NCI-H345 treated with DMSO at 0.1 percent for 48 hours (cell line): ENCODE data around the gene GNG7.
A peak's percentile ranks its signal among the peaks of the same experiment; 100 is the strongest.
"Not testable (repeated sequence)": the region's sequence is repeated elsewhere in the genome, so short reads cannot be mapped to it uniquely, and the experiment has no call there.

ENCODE experiments used
- DNase-seq: peaks from one replicate; lab custom pipeline; 2025; ENCODE audit not compliant: unreplicated experiment; lab: John Stamatoyannopoulos, UW

Gene GNG7

GRCh38 chr19:2542341-2543069 is 160.0 kb downstream of the GNG7 start:
- no peak for DNase-seq

- DNase-seq = no peak
Observed at GRCh38 chr19:2540646-2541454, 161.6 kb downstream of the GNG7 start.

GRCh38 chr19:2540251-2540645 is 162.2 kb downstream of the GNG7 start:
- DNase-seq = no peak

- DNase-seq = no peak
Observed at GRCh38 chr19:2538096-2538757, 164.3 kb downstream of the GNG7 start.

GRCh38 chr19:2537584-2537983 is 164.9 kb downstream of the GNG7 start:
- DNase-seq = not testable (repeated sequence)

- DNase-seq = no peak
Observed at GRCh38 chr19:2536461-2536860, 166.0 kb downstream of the GNG7 start.

GRCh38 chr19:2534423-2535013 is 168.0 kb downstream of the GNG7 start:
- DNase-seq = no peak

- no peak for DNase-seq
Observed at GRCh38 chr19:2533686-2534422, 168.6 kb downstream of the GNG7 start.

GRCh38 chr19:2533072-2533425 is 169.4 kb downstream of the GNG7 start:
- no peak for DNase-seq

- no peak for DNase-seq
Observed at GRCh38 chr19:2532252-2533071, 170.0 kb downstream of the GNG7 start.

GRCh38 chr19:2529942-2530341 is 172.6 kb downstream of the GNG7 start:
- not testable (repeated sequence) for DNase-seq

GRCh38 chr19:2529473-2529918 is 173.0 kb downstream of the GNG7 start:
- DNase-seq = no peak

- DNase-seq = no peak
Observed at GRCh38 chr19:2528675-2529101, 173.8 kb downstream of the GNG7 start.

- no peak for DNase-seq
Observed at GRCh38 chr19:2527686-2528085, 174.8 kb downstream of the GNG7 start.

- no peak for DNase-seq
Observed at GRCh38 chr19:2527171-2527570, 175.3 kb downstream of the GNG7 start.

- peak; percentile 3 for DNase-seq
Observed at GRCh38 chr19:2524840-2525723, 177.4 kb downstream of the GNG7 start.

- DNase-seq = no peak
Observed at GRCh38 chr19:2524361-2524839, 178.1 kb downstream of the GNG7 start.

GRCh38 chr19:2523630-2524311 is 178.7 kb downstream of the GNG7 start:
- DNase-seq = no peak
